HG03558 (cell line): ENCODE data around the gene CFAP43.

ENCODE experiments used
- ATAC-seq: cut with Tn5 transposase; IDR thresholded peaks from one replicate; pipeline ENCODE4 v1.9.1; 2021; ENCODE audit warnings: moderate number of reproducible peaks; ENCODE audit not compliant: unreplicated experiment; ENCODE audit errors: extremely low read depth

CFAP43 gene

DNA sequence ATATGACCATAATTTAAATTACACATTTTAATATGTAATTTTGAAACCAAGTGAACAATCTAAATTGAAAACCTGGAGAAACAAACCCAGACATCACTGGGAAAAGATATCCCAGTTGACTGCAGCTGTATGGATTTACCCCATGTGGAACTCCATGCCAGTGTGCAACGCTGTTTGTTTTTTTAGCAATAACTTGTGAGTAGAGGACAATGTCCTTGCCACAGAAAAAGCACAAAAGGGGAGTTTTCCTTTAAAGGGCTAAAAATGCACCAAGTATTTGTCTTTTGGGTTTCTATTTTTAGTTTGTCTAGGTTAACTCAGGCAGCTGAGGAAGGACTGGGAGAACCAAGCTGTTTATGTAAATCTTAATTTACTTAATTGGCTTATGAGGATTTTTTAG is 131.4 kb downstream of the CFAP43 start:
- ATAC-seq = no peak

DNA sequence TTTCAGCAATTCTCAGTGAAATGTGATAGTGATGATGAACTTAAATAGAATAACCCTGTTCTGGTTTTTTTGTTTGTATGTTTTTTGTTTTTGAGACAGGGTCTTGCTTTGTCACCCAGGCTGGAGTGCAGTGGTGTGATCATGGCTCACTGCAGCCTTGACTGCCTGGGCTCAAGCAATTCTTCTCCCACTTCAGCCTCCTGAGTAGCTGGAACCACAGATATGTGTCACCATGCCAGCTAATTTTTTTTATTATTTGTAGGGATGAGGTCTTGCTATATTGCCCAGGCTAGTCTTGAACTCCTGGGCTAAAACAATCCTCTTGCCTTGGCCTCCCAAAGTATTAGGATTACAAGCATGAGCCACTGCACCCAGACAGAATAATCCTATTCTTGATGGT is 132.2 kb downstream of the CFAP43 start:
- no peak for ATAC-seq

DNA sequence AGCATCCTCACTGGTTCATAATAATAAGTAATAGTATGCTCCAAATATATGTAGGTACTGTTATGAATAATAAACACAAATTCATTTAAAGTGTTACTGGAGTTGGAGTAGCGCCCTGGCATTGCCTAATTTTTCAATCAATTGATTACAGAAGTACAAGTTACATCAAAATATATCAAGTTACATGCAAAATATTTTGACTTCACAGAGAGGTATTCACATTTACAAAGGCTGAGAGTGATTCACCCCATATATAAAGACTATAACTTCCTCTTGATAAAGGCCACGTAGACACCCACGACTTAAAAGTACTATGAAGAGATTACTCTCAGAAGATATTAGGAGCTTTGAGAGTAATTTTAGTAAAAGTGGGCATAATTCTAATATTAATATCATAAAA is 132.9 kb downstream of the CFAP43 start:
- no peak for ATAC-seq

DNA sequence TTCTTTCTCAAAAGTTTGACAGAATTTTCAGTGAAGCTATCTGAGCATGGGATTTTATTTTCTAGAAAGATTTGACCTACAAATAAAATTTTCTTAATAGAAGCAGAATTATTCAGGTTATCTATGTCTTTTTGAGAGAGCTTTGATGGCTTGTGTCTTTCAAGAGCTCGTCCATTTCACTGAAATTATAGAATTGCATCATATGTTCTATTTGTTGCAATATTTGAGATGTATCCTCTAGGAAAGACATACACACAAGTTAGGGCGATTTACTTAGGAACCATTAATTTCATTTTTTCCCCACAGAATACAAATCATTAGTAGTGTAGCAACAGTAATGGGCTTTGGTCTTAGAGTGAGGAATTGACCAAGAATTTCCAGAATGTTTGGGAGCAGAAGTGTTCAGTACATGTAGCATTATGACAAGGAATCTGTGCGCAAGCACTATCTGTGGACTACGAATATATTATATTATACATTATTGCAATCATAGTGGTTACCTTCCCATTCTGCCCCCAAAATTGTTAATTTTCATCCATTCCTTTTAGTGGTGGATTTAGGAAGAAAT is 133.7 kb downstream of the CFAP43 start:
- ATAC-seq = no peak

DNA sequence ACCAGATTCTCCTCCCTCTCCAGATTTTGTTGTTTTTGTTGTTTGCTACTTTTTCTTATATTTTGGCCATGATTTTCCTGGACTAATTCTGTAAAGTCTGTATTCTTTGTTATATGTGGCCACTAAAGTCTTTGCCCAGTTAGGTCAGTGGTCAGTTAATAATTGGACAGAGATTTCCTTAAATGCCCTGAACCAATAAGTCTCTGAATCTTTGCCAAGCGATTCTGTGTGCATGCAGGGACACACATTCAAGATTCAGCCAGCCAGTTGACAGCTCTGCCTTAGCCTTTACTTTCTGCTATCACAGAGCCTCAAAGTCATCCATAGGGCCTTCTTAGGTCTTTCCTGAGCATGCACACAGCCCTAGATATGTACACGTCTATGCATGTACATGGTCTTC is 135.5 kb downstream of the CFAP43 start:
- no peak for ATAC-seq

DNA sequence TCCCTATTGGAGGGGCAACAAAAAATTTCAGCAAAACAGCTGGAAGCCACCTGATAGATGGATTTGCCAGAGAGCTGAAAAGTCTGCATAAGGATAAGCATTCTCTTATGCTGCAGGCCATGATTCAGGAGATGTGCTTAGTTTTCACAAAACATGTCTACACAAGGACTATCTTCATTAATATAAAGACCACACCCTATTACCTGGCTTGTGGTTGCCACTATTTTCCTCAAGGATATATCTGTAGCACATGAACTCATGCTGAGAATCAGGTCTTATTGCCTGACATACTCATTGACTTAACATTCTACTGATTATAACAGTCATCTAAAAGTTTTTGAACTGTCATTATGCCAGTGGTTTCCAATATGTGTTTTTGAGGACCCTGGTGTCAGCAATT is 139.4 kb downstream of the CFAP43 start:
- no peak for ATAC-seq

DNA sequence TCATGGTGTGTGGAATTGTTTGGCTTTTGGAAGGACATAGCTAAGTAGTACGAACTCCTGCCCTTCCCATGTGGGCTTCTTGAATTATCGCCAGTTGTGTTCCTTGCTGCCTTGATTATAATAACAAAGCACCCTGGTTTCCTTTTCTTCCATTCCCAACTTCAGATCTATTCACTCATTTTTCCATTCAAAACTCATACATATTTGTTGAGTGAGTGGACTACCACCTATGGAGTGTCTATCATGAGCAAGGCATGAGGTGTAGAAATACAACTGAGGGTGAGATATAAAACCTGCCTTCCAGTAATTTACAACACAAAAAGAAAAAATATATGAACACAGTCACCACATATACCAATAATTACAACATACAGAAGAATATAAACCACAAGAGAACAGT is 141.6 kb downstream of the CFAP43 start:
- no peak for ATAC-seq

DNA sequence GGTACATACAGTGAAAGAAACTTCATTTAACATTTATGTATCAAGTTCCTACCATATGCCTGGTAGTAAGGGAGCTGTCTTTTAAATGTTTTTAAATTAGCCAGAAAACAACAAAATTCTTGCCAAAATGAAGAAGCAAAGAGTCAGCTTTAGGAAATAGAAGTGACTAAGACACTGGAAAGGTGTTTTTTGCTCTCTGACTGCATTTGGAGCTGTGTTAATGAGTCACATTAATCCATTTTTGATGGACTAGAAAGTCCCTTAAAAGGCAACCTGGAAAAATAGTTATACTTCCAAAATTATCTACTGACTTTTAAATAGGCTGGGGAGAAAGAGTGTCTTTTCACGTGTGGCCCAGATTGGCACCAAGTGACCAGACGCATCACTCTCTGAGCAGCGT is 142.5 kb downstream of the CFAP43 start:
- no peak for ATAC-seq

DNA sequence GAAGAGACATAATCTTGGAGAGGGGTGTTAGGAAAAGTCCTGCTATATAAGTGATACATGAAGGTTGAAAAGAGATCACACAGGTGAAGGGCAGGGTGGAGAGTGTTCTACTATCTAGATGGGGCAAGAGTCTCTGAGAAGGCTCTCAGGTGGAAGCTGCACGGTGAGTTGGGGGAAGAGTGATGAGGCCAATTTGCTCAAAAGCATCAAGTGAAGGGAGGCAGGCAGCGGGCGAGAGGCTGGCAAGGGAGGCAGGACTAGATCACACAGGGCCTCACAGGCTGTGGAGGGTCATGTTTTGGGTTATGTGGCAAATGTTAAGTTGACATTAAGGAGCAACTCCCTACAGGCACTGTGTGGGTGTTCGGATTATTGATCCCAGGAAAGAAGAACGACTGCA is 143.9 kb downstream of the CFAP43 start:
- no peak for ATAC-seq

DNA sequence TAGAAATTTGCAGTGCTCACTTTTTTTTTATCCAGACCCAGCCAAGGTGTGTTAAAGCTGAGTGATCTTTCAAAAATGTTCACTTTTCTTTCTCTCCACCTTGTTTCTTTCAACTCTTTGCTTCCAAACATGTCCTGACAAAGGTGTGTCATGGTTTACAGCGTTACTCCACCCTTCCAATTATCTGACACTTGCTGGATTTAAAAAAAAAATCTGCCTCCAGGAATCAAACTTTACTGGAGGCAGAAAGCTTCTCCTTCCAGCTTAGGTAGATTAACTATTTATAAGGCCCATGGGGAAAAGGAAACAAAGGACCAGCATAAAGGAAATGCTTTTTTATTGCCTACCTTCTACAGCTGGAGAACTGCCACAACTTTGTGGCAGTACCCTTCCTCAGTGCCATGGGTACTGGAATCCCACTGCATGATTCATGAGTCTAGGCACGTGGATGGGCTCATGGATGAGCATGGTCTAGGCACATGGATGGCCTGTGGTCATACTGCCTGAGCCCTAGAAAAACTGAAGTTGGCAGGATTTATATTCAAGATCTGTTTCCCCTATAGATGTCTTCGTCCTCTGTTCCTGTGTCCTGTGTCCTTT is 146.3 kb downstream of the CFAP43 start, which contains the start of gene COL17A1:
Gene COL17A1 (minus strand): TSS at position 80 of the 600 bp plus-strand sequence. CDS start 5,207 bp downstream, outside the sequence.
- ATAC-seq = no peak

DNA sequence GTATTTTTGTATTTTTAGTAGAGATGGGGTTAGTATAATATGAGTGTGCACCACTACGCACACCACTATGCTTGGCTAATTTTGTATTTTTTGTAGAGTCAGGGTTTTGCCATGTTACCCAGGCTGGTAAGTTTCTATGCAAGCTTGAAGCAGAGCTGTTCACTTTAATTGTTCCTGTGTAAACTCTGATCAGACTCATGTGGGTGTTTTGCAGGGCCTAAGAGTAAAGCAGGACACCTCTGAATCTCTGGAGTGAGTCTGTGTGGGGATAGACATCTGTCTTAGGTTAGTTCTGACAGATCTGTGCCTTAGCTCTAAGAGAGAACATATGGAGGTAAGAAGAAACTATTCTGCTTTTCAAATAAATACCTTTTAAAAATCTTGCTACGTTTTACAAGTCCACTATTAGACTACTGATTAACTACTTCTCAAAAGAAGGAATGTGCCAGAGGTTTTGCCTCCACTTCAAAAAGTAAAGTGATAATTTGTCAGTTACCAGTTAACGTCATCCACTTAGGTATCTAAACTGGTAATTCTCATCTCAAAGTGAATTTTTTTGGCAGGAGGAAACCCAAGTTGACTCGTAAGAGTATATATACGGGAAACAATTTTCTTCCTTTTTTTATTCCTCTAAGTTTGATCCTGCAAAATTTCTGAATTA is 147.6 kb downstream of the CFAP43 start:
- ATAC-seq = no peak

DNA sequence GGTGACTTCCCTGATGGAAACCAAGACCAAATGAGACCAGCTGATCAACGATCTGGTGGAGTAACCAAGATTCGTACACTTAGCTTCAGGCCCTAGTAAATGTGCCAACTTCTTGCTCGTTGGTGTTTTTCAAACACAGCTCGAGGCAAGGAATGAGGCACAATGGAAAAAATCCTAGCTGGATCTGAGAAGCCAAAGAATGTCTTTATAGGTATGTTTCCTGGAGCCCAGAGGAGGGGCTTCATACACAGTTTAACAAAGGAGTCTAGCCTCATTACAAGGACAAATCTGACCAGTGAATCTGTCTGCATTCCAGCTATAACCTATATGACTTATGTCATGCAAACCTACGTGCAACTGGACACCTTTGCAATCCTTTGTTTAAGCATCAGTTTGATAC is 150.2 kb downstream of the CFAP43 start:
- ATAC-seq = no peak

DNA sequence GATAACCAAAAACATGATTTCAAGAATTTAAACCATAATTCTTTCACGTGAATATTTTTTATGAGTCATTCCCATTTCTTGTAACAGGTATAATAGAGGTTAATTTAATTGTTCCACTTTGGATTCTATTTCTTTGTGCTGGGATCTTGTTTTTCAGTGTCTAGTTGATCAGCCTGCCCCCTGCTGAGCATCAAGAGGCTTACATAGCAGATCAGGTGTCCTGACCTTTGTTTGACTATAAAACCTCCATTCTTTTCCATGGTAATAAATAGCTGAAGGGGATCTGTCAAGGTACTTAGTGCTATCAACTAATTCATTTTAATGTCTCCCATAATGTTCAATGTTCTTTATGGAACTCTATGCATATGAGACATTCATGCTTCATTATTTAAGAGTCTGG is 151.4 kb downstream of the CFAP43 start:
- no peak for ATAC-seq
